ENCODE measurements around the gene MBNL1.

Gene MBNL1

GRCh38 chr3:152454076-152454875, 185.5 kb downstream of the MBNL1 start:
- Mint-ChIP-seq H3K4me3 (no peak overlapping the region), H3K27ac (no peak overlapping the region), H3K27me3 (no peaks in the 10 kb centered on the region), H3K9me3 (no peaks in the 10 kb centered on the region), H3K36me3 (ENCODE audit: low read depth) (peaks cover 74% of the 10 kb centered on the region), H3K4me1 (ENCODE audit: low read depth) (peaks cover 44% of the 10 kb centered on the region)

DNA sequence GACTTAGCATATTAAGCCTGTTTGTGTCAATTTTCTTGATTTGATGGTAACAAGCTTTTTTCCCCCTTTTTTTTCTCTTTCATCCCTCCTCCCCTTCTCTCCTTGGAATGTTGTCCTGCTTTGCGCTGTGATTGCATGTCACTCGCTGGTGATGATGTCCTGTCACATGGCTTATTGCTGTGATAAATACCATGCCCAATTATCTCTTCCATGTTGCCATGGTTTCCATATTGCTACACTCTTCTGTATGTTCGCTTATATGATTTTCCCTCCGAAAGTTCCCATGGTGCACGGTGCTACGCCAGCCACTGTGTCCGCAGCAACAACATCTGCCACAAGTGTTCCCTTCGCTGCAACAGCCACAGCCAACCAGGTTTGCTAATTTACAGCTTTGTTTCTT, 187.3 kb downstream of the MBNL1 start:
- H3K4me1 Mint-ChIP-seq (ENCODE audit: low read depth) = peaks cover 49% of the 10 kb centered on the region
- peaks cover 72% of the 10 kb centered on the region for H3K36me3 Mint-ChIP-seq (ENCODE audit: low read depth)
- no peaks in the 10 kb centered on the region for H3K27me3 Mint-ChIP-seq
- H3K4me3 Mint-ChIP-seq = no peak overlapping the region
- peak overlapping the region; percentile 72 for H3K27ac Mint-ChIP-seq
- no peaks in the 10 kb centered on the region for H3K9me3 Mint-ChIP-seq

GRCh38 chr3:152457500-152458375, 189.0 kb downstream of the MBNL1 start:
- peaks cover 43% of the 10 kb centered on the region for H3K4me1 Mint-ChIP-seq (ENCODE audit: low read depth)
- H3K36me3 Mint-ChIP-seq (ENCODE audit: low read depth) = peaks cover 59% of the 10 kb centered on the region
- H3K27me3 Mint-ChIP-seq = no peaks in the 10 kb centered on the region
- no peak overlapping the region for H3K4me3 Mint-ChIP-seq
- peak overlapping the region; percentile 61 for H3K27ac Mint-ChIP-seq
- H3K9me3 Mint-ChIP-seq = no peaks in the 10 kb centered on the region

DNA sequence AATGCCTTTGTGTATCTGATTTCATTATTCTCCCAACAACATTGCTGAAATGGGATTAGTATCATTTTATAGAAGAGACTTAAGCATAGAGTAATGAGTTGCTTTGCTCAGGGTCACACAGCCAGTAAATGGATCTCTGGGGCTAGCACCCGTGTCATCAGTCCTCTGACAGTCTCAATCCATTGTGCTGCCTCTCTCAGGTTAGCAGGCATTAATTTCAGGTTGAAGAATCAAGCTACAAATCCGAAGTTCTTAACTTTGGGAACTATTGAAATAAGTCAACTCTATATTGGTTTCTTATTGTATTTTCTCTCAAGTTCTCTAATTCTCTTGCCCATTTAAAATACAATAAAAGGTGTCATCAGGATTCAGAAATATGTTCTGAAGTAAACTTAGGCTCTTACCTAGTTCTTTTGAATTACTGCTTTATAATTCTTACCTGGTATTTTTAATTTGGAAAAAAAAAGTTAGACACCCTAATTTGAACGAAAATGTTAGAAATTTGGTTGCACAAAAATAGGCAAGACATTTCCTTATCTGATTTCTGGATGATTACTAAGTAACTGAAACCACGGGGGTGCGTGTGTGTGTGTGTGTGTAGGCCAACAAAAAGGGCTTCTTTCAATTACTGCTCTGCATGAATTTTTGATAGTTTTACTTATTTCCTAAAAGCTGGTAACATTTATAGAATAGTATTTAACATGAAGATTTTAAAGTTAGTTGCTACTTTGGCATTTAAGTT, 189.8 kb downstream of the MBNL1 start:
- H3K36me3 Mint-ChIP-seq (ENCODE audit: low read depth) = peaks cover 61% of the 10 kb centered on the region
- H3K9me3 Mint-ChIP-seq = no peaks in the 10 kb centered on the region
- no peak overlapping the region for H3K4me3 Mint-ChIP-seq
- peak overlapping the region; percentile 61 for H3K27ac Mint-ChIP-seq
- H3K27me3 Mint-ChIP-seq = no peaks in the 10 kb centered on the region
- peaks cover 43% of the 10 kb centered on the region for H3K4me1 Mint-ChIP-seq (ENCODE audit: low read depth)

GRCh38 chr3:152459118-152459515, 190.4 kb downstream of the MBNL1 start:
- H3K27ac Mint-ChIP-seq = no peak overlapping the region
- no peaks in the 10 kb centered on the region for H3K9me3 Mint-ChIP-seq
- peaks cover 43% of the 10 kb centered on the region for H3K4me1 Mint-ChIP-seq (ENCODE audit: low read depth)
- H3K4me3 Mint-ChIP-seq = no peak overlapping the region
- H3K36me3 Mint-ChIP-seq (ENCODE audit: low read depth) = peaks cover 62% of the 10 kb centered on the region
- H3K27me3 Mint-ChIP-seq = no peaks in the 10 kb centered on the region

- H3K4me3 Mint-ChIP-seq = no peak overlapping the region
- H3K27ac Mint-ChIP-seq = peak overlapping the region; percentile 58
- H3K27me3 Mint-ChIP-seq = no peaks in the 10 kb centered on the region
- H3K9me3 Mint-ChIP-seq = no peaks in the 10 kb centered on the region
- peaks cover 59% of the 10 kb centered on the region for H3K36me3 Mint-ChIP-seq (ENCODE audit: low read depth)
- H3K4me1 Mint-ChIP-seq (ENCODE audit: low read depth) = peaks cover 41% of the 10 kb centered on the region
Observed at GRCh38 chr3:152459572-152459971, 190.8 kb downstream of the MBNL1 start.

DNA sequence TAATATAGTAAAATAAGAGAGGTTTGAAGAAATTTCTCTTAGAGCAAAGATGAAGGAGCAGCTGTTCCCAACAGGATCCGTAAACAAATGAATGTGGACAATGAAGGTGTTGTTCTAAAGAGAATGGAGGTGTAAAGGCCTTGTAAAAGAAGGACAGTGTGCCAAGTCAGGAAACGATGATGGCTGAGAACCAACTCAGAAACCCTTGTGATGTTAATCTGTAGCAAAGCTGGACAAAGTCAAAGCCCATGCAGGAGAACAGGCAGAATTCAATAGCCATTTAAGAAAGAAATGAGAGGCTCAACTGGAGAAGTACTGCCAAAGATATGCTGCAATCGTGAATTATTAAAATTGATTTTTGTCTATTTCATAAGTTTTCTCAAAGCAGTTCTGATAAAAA, 192.2 kb downstream of the MBNL1 start:
- peak overlapping the region; percentile 79 for H3K27ac Mint-ChIP-seq

GRCh38 chr3:152461460-152461859, 192.7 kb downstream of the MBNL1 start:
- Mint-ChIP-seq H3K27ac (no peak overlapping the region), H3K9me3 (no peaks in the 10 kb centered on the region), H3K36me3 (ENCODE audit: low read depth) (peaks cover 62% of the 10 kb centered on the region), H3K4me1 (ENCODE audit: low read depth) (peaks cover 36% of the 10 kb centered on the region), H3K4me3 (no peak overlapping the region), H3K27me3 (no peaks in the 10 kb centered on the region)

More for the DNA sequence above, 192.2 kb downstream of the MBNL1 start:
- Mint-ChIP-seq H3K9me3 (no peaks in the 10 kb centered on the region), H3K4me3 (no peak overlapping the region), H3K36me3 (ENCODE audit: low read depth) (peaks cover 61% of the 10 kb centered on the region), H3K27me3 (no peaks in the 10 kb centered on the region), H3K4me1 (ENCODE audit: low read depth) (peaks cover 35% of the 10 kb centered on the region)

GRCh38 chr3:152466784-152467183, 198.1 kb downstream of the MBNL1 start:
- H3K27ac Mint-ChIP-seq = no peak overlapping the region
- H3K27me3 Mint-ChIP-seq = no peaks in the 10 kb centered on the region

DNA sequence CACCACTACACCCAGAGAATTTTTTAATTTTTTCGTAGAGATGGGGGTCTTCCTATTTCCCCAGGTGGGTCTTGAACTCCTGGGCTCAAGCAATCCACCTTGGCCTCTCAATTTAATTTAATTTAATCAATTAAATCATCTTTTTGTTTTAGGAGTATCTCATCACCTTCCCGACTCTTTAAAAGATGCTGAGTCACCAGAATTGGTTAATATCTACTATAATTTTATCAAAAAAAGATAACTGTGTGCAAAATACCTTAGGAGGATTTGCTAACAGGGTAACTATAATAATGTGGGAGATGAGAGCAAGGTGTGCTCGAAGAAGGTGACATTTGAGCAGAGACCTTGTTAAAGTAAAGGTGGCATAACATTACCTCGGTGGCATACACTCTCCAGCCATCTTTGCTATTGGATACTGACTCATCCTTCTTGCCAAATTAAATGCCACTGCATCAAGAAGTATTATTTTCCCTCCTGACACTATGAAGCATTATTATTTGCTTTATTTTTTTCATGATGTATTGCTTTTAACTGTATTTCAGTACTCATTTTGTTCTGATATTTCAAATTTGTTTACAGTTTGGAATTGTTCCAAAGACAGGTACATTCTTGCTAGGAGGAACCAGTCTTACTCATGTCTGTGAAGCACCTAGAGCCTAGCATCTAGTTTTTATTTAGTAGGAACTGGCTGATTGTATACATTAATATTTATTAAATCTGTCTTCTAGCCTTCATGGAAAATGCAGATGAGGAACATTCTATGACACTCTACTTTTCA, 200.7 kb downstream of the MBNL1 start:
- no peak overlapping the region for H3K4me3 Mint-ChIP-seq
- H3K36me3 Mint-ChIP-seq (ENCODE audit: low read depth) = peaks cover 22% of the 10 kb centered on the region
- peaks cover 32% of the 10 kb centered on the region for H3K4me1 Mint-ChIP-seq (ENCODE audit: low read depth)
- no peak overlapping the region for H3K27ac Mint-ChIP-seq
- no peaks in the 10 kb centered on the region for H3K27me3 Mint-ChIP-seq
- no peaks in the 10 kb centered on the region for H3K9me3 Mint-ChIP-seq

More at GRCh38 chr3:152466784-152467183, 198.1 kb downstream of the MBNL1 start:
- H3K9me3 Mint-ChIP-seq = no peaks in the 10 kb centered on the region
- H3K4me3 Mint-ChIP-seq = no peak overlapping the region
- peaks cover 22% of the 10 kb centered on the region for H3K4me1 Mint-ChIP-seq (ENCODE audit: low read depth)
- peaks cover 34% of the 10 kb centered on the region for H3K36me3 Mint-ChIP-seq (ENCODE audit: low read depth)

- Mint-ChIP-seq H3K36me3 (ENCODE audit: low read depth) (peaks cover 17% of the 10 kb centered on the region), H3K27ac (no peak overlapping the region), H3K9me3 (no peaks in the 10 kb centered on the region), H3K4me3 (no peak overlapping the region), H3K4me1 (ENCODE audit: low read depth) (peaks cover 32% of the 10 kb centered on the region), H3K27me3 (no peaks in the 10 kb centered on the region)
Observed at GRCh38 chr3:152470095-152470494, 201.4 kb downstream of the MBNL1 start.

GRCh38 chr3:152470893-152471292, 202.2 kb downstream of the MBNL1 start:
- Mint-ChIP-seq H3K9me3 (no peaks in the 10 kb centered on the region), H3K36me3 (ENCODE audit: low read depth) (peaks cover 11% of the 10 kb centered on the region), H3K4me1 (ENCODE audit: low read depth) (peaks cover 32% of the 10 kb centered on the region), H3K27me3 (no peaks in the 10 kb centered on the region), H3K4me3 (no peak overlapping the region), H3K27ac (no peak overlapping the region)

GRCh38 chr3:152471814-152472671, 203.3 kb downstream of the MBNL1 start:
- peak overlapping the region; percentile 40 for H3K4me3 Mint-ChIP-seq
- no peaks in the 10 kb centered on the region for H3K9me3 Mint-ChIP-seq
- H3K27me3 Mint-ChIP-seq = no peaks in the 10 kb centered on the region
- H3K27ac Mint-ChIP-seq = peak overlapping the region; percentile 17
- H3K4me1 Mint-ChIP-seq (ENCODE audit: low read depth) = peaks cover 22% of the 10 kb centered on the region
- H3K36me3 Mint-ChIP-seq (ENCODE audit: low read depth) = peaks cover 1% of the 10 kb centered on the region

All from stimulated activated naive CD8-positive, alpha-beta T cell treated with anti-CD3 and anti-CD28 coated beads, Interleukin-15, Interleukin-2, amounts not matched to agents 100 ng/mL and 50 ng/mL, for 24 hours (primary cell).